Esophagus muscularis mucosa (tissue), 4 donors: ENCODE results near the gene SLC49A3. TPM values are rescaled to one million over a fixed set of nuclear protein-coding genes. Genes with fewer than 3 reads are reported as not detected.

ENCODE experiments used
- DNase-seq: peaks from one replicate; pipeline ENCODE4 v3.0.0-alpha.2; 2017; ENCODE audit errors: extremely low spot score
- H3K27ac ChIP-seq, 4 donors: fragments of 200-600 bp; sonication (generic); replicated peaks in 1 of 4; 1 replicate in 3 of 4; 2 replicates in 1 of 4; pipeline ENCODE4 v1.5.1; 2016 to 2019; ENCODE audit warnings: mild to moderate bottlenecking in 1 of 4
- H3K27me3 ChIP-seq, 4 donors: fragments of 200-600 bp; sonication (generic); one replicate each; pipeline versions ENCODE4 v1.5.1 to v1.6.0; 2016 to 2019
- H3K36me3 ChIP-seq, 4 donors: fragments of 200-600 bp; sonication (generic); one replicate each; pipeline ENCODE4 v1.5.1; 2016 to 2019
- H3K4me1 ChIP-seq, 4 donors: fragments of 200-600 bp; sonication (generic); one replicate each; pipeline ENCODE4 v1.5.1; 2016 to 2019
- H3K4me3 ChIP-seq, 4 donors: fragments of 200-600 bp; sonication (generic); 1 replicate in 2 of 4; 2 replicates in 2 of 4; pipeline ENCODE4 v1.5.1; 2016 to 2019; ENCODE audit warnings: mild to moderate bottlenecking in 4 of 4, moderate library complexity in 1 of 4
- H3K9me3 ChIP-seq, 4 donors: fragments of 200-600 bp; sonication (generic); 1 replicate in 3 of 4; 2 replicates in 1 of 4; pipeline ENCODE4 v1.5.1; 2016 to 2019
- CTCF ChIP-seq, 3 experiments: fragments of 200-600 bp in 2 of 3; fragments of 450-650 bp in 1 of 3; sonication (generic) in 2 of 3; IDR thresholded peaks; one replicate each; pipeline ENCODE4 v1.5.1; 2017 to 2019; ENCODE audit warnings: antibody characterized with exemption in 3 of 3, mild to moderate bottlenecking in 2 of 3, moderate library complexity in 1 of 3
- EP300 ChIP-seq: sonication (generic); formaldehyde crosslinking; IDR thresholded peaks from one replicate; pipeline ENCODE4 v1.6.1; 2017; ENCODE audit warnings: antibody characterized with exemption
- POLR2A ChIP-seq: fragments of 450-650 bp; IDR thresholded peaks from one replicate; pipeline ENCODE4 v1.6.1; 2017; ENCODE audit warnings: antibody characterized with exemption, moderate library complexity, mild to moderate bottlenecking, low read depth
- POLR2AphosphoS5 ChIP-seq, 2 donors: sonication (generic); formaldehyde crosslinking; IDR thresholded peaks; one replicate each; pipeline ENCODE4 v1.6.1; 2017; ENCODE audit warnings: antibody characterized with exemption in 2 of 2
- WGBS: methylation state at CpG from one replicate; pipeline ENCODE4 v1.1.5; 2018; 5-methylcytosine and 5-hydroxymethylcytosine counted together
- intact Hi-C: fragments of 100-400 bp; cut with DNase I; formaldehyde crosslinking; loops from one replicate; pipeline ENCODE4 v1.15.1; 2023
- total RNA-seq, 4 donors: library from RNA; depleted of rRNA; stranded (reverse); fragments of >200 nt; gene quantifications; one replicate each; pipeline versions ENCODE4 v1.1.0 to v1.2.1, GENCODE V29; 2016

SLC49A3 gene
- total RNA-seq, 4 donors from 2014 or later = 5.5 to 9.4 (median 7.6) TPM

- DNase-seq = no peak
- H3K4me1 ChIP-seq = peaks cover 43 to 50% (median 43%) of the 10 kb centered on the region in 4 donors
- peak overlapping the region; percentile 57 to 68 (median 58) for H3K4me3 ChIP-seq
- H3K36me3 ChIP-seq = peaks cover 0 to 11% (median 5%) of the 10 kb centered on the region in 4 donors
- intact Hi-C loops = no loop called here
- 78% methylated on average over 19 of the region's 26 CpGs for WGBS
- no peaks in the 10 kb centered on the region for H3K9me3 ChIP-seq
- H3K27ac ChIP-seq = peak overlapping the region; percentile 70 to 83 (median 80)
- peaks cover 0 to 21% (median 0%) of the 10 kb centered on the region in 4 donors for H3K27me3 ChIP-seq
- TF ChIP-seq EP300 (no peak), POLR2AphosphoS5 (IDR thresholded peaks at IDR 0.05) (no peak), CTCF (IDR thresholded peaks at IDR 0.05) (no peak), POLR2A (no peak)
Measured at GRCh38 chr4:687971-688853, 739 bp downstream of the SLC49A3 start.

DNA sequence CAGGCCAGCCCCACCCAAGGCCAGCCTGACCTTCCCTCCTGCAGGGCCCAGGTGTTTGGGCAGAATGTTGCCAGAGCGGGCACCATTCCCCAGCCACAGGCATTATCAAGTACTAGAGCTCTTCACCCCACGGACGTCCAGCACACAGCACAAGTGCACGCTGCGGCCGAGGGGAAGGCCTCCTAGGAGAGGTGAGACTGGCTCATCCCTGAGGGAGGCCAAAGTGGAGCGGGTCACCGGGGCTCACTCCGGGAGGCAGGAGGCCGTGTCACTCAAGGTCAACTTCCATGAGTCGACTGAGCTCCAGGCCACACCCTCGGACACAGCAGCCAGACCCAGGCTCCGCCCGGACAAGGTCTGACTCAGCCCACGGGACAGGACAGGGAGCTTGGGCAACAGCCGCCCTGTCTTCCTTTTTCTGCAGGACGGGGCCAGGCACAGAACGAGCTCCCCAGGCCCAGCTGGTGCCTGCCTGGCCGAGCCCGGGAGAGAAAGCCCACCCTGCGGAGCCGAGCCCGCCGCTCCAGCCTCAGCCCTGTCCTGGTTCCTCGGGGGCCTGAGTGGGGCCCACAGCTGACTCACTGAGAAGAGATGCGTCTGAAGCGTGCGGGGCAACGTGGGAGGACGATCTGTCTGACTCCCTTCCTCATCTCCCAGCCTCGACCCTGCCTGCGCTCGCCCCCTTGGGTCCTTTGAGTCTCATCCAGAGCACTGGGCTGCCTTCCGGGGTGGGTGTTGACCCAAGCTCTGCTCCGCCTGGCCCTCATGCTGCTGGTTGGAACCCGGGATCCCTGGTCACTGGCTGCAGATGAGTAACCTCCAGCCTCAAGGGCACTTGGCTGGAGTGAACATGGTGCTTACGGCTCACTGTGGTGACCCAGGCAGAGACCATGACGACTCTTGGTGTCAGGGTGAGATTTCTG is 1.6 kb downstream of the SLC49A3 start:
- WGBS = 61% methylated on average over 30 of the region's 38 CpGs
- Histone ChIP-seq H3K4me1 (peaks cover 43 to 50% (median 44%) of the 10 kb centered on the region in 4 donors), H3K4me3 (peak overlapping the region; percentile 15 to 68 (median 58))

GRCh38 chr4:686413-687040 is 2.4 kb downstream of the SLC49A3 start:
- H3K4me1 ChIP-seq = peaks cover 43 to 57% (median 46%) of the 10 kb centered on the region in 4 donors
- TF ChIP-seq CTCF (IDR thresholded peaks at IDR 0.05) (no peak), POLR2AphosphoS5 (IDR thresholded peaks at IDR 0.05) (no peak)
- WGBS = 89% methylated on average over 10 of the region's 31 CpGs
- intact Hi-C loops = no loop called here
- peaks cover 0 to 30% (median 0%) of the 10 kb centered on the region in 4 donors for H3K27me3 ChIP-seq
- DNase-seq = no peak
- peak overlapping the region; percentile 55 to 83 (median 74) for H3K27ac ChIP-seq
- no peaks in the 10 kb centered on the region for H3K9me3 ChIP-seq
- no peak overlapping the region for H3K4me3 ChIP-seq
- peaks cover 0 to 11% (median 5%) of the 10 kb centered on the region in 4 donors for H3K36me3 ChIP-seq

More for the DNA sequence above, 1.6 kb downstream of the SLC49A3 start:
- Histone ChIP-seq H3K36me3 (peaks cover 0 to 11% (median 5%) of the 10 kb centered on the region in 4 donors), H3K27ac (peak overlapping the region; percentile 70 to 83 (median 80)), H3K9me3 (no peaks in the 10 kb centered on the region), H3K27me3 (peaks cover 0 to 23% (median 0%) of the 10 kb centered on the region in 4 donors)
- DNase-seq = peak; percentile 97
- intact Hi-C loops = no loop called here
- TF ChIP-seq POLR2A = peak; percentile 43
- peak; percentile 57 to 64 for TF ChIP-seq POLR2AphosphoS5 (IDR thresholded peaks at IDR 0.05)
- no peak for TF ChIP-seq EP300

DNA sequence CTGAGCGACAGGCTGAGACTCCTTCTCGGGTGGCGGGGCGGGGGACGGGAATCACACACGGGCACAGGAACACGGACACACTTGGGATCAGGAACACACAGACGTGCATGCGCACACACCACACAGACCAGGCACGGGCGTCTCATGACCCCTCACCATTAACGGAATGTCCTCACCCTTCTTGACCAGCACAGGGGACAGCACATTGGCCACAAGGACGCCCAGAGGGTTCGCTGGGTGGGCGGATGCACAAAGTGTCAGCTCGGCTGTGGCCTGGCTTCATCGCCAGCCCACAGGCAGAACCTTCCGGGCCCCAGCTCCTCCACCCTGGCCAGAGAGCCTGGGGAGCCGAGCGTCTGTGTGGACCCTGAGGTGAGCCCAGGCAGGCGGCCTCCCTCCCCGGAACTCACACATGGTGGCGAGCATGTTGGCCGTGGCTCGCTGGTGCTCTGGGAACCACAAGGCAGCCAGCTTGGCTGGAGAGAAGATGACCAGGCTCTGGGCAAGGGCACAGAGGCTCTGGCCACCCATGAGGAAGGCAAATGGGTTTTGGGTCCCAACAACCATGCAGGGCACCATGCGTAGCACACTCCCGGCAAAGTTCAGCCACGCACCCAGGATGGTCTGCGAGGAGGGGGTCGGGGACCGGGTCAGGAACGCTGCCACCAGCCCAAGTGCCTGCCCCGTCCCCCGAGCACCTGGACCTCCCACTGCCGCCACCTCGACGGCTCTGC is 3.1 kb downstream of the SLC49A3 start:
- Histone ChIP-seq H3K9me3 (no peaks in the 10 kb centered on the region), H3K4me1 (peaks cover 47 to 62% (median 52%) of the 10 kb centered on the region in 4 donors), H3K27me3 (peaks cover 0 to 34% (median 0%) of the 10 kb centered on the region in 4 donors), H3K27ac (no peak overlapping the region), H3K4me3 (no peak overlapping the region), H3K36me3 (peaks cover 0 to 11% (median 5%) of the 10 kb centered on the region in 4 donors)
- intact Hi-C loops = no loop called here
- WGBS = 85% methylated on average over 6 of the region's 37 CpGs
- no peak for DNase-seq
- TF ChIP-seq POLR2A (no peak), EP300 (no peak), POLR2AphosphoS5 (IDR thresholded peaks at IDR 0.05) (no peak), CTCF (IDR thresholded peaks at IDR 0.05) (no peak)
